Left ventricle myocardium inferior (tissue), 1 donor: ENCODE results near the gene OGA. TPM values are rescaled to one million over a fixed set of nuclear protein-coding genes. Genes with fewer than 3 reads are reported as not detected.

Source experiments
- DNase-seq: peaks from one replicate; pipeline ENCODE4 v3.0.0-alpha.2; 2020
- H3K27ac ChIP-seq: fragments of 200-600 bp; replicated peaks from 2 replicates; pipeline ENCODE4 v1.8.0; 2021
- H3K27me3 ChIP-seq: fragments of 200-600 bp; 2 replicates; pipeline ENCODE4 v1.8.0; 2021; ENCODE audit warnings: low read depth
- H3K36me3 ChIP-seq: fragments of 200-600 bp; 2 replicates; pipeline ENCODE4 v1.8.0; 2021
- H3K4me1 ChIP-seq: fragments of 200-600 bp; 2 replicates; pipeline ENCODE4 v1.8.0; 2021
- H3K4me3 ChIP-seq: fragments of 200-600 bp; 2 replicates; pipeline ENCODE4 v1.8.0; 2021; ENCODE audit warnings: mild to moderate bottlenecking, moderate library complexity
- H3K9me3 ChIP-seq: fragments of 200-600 bp; replicated peaks from 2 replicates; pipeline ENCODE4 v1.8.0; 2021
- CTCF ChIP-seq: fragments of 200-600 bp; IDR thresholded peaks from 2 replicates; pipeline ENCODE4 v1.8.0; 2021; ENCODE audit warnings: antibody characterized with exemption, mild to moderate bottlenecking, borderline replicate concordance
- intact Hi-C: fragments of 100-400 bp; cut with micrococcal nuclease; formaldehyde crosslinking; loops from one replicate; pipeline ENCODE4 v1.11.0; 2022
- total RNA-seq: library from RNA; stranded (reverse); fragmentation: NEBNext Ultra II Directional; extraction: Animal tissue kit (Norgen Biotek cat#: 25700); gene quantifications from one replicate; pipeline ENCODE4 v1.2.1, GENCODE V29; 2021
- donor health status: DM: no; HTN: yes; CAD: no; lungs with severe emphysema.

OGA gene
- total RNA-seq, 1 donor from 2014 or later, result 96.3 TPM

GRCh38 chr10:101829561-101830315 is 11.5 kb upstream of the OGA start:
- DNase-seq, result peak; percentile 45
- no peaks in the 10 kb centered on the region for H3K27me3 ChIP-seq
- no peaks in the 10 kb centered on the region for H3K9me3 ChIP-seq
- no peak for TF ChIP-seq CTCF
- peak overlapping the region; percentile 48 for H3K27ac ChIP-seq
- peaks cover 26% of the 10 kb centered on the region for H3K36me3 ChIP-seq
- intact Hi-C loops, result no loop called here
- peaks cover 53% of the 10 kb centered on the region for H3K4me1 ChIP-seq
- H3K4me3 ChIP-seq, result peak overlapping the region; percentile 63

GRCh38 chr10:101828766-101829551 is 10.7 kb upstream of the OGA start:
- peak overlapping the region; percentile 63 for H3K4me3 ChIP-seq
- H3K36me3 ChIP-seq, result peaks cover 31% of the 10 kb centered on the region
- peaks cover 46% of the 10 kb centered on the region for H3K4me1 ChIP-seq
- no peak for TF ChIP-seq CTCF
- peak overlapping the region; percentile 38 for H3K27ac ChIP-seq
- intact Hi-C loops, result no loop called here
- no peaks in the 10 kb centered on the region for H3K9me3 ChIP-seq
- H3K27me3 ChIP-seq, result no peaks in the 10 kb centered on the region
- DNase-seq, result peak; percentile 27

GRCh38 chr10:101827919-101828600 is 9.8 kb upstream of the OGA start:
- Histone ChIP-seq H3K4me1 (peaks cover 37% of the 10 kb centered on the region), H3K27ac (no peak overlapping the region), H3K27me3 (no peaks in the 10 kb centered on the region), H3K9me3 (no peaks in the 10 kb centered on the region), H3K36me3 (peaks cover 31% of the 10 kb centered on the region), H3K4me3 (no peak overlapping the region)
- intact Hi-C loops, result no loop called here
- no peak for DNase-seq
- no peak for TF ChIP-seq CTCF

- Histone ChIP-seq H3K27ac (no peak overlapping the region), H3K4me3 (no peak overlapping the region), H3K9me3 (no peaks in the 10 kb centered on the region), H3K27me3 (no peaks in the 10 kb centered on the region), H3K4me1 (peaks cover 28% of the 10 kb centered on the region), H3K36me3 (peaks cover 31% of the 10 kb centered on the region)
- intact Hi-C loops, result no loop called here
- no peak for TF ChIP-seq CTCF
- DNase-seq, result no peak
These were observed 8.7 kb upstream of the OGA start for GRCh38 chr10:101826852-101827434.

GRCh38 chr10:101824736-101825135 is 6.5 kb upstream of the OGA start:
- Histone ChIP-seq H3K4me3 (no peak overlapping the region), H3K27me3 (no peaks in the 10 kb centered on the region), H3K9me3 (no peaks in the 10 kb centered on the region), H3K27ac (no peak overlapping the region), H3K4me1 (peaks cover 16% of the 10 kb centered on the region), H3K36me3 (peaks cover 31% of the 10 kb centered on the region)
- no peak for DNase-seq
- TF ChIP-seq CTCF, result no peak
- intact Hi-C loops, result no loop called here
